CD4-positive, alpha-beta T cell treated with Interleukin-17A for 1 hour (primary cell): Measurements from ENCODE around the gene EXOSC9.
A peak's percentile ranks its signal among the peaks of the same experiment; 100 is the strongest.
"Not testable (repeated sequence)": the region's sequence is repeated elsewhere in the genome, so short reads cannot be mapped to it uniquely, and the experiment has no call there.

Experiments used
- DNase-seq: peaks from one replicate; pipeline ENCODE4 v3.0.0-alpha.2; 2020

EXOSC9 gene

GRCh38 chr4:121800961-121801714 lies at the start of gene EXOSC9:
Gene EXOSC9 (plus strand): TSS chr4:121801323. CDS start chr4:121801425, 102 bp downstream.
- peak; percentile 96 for DNase-seq

- DNase-seq: not testable (repeated sequence)
Measured at GRCh38 chr4:121752142-121752541, 49.0 kb upstream of the EXOSC9 start.

- no peak for DNase-seq
Measured at GRCh38 chr4:121758925-121759568, 42.1 kb upstream of the EXOSC9 start.

GRCh38 chr4:121760205-121760604 lies 40.9 kb upstream of the EXOSC9 start:
- no peak for DNase-seq

- DNase-seq: no peak
Measured at GRCh38 chr4:121764303-121764701, 36.8 kb upstream of the EXOSC9 start.

- DNase-seq: no peak
Measured at GRCh38 chr4:121764702-121765367, 36.3 kb upstream of the EXOSC9 start, which contains the start of gene SMIM43. Gene SMIM43 (minus strand): TSS chr4:121765164. CDS start chr4:121765105, 59 bp downstream.

GRCh38 chr4:121765368-121765705 lies 35.8 kb upstream of the EXOSC9 start:
- DNase-seq: no peak

- no peak for DNase-seq
Measured at GRCh38 chr4:121765971-121766538, 35.1 kb upstream of the EXOSC9 start.

GRCh38 chr4:121767166-121767565 lies 34.0 kb upstream of the EXOSC9 start:
- no peak for DNase-seq

- no peak for DNase-seq
Measured at GRCh38 chr4:121769341-121769740, 31.8 kb upstream of the EXOSC9 start.

- no peak for DNase-seq
Measured at GRCh38 chr4:121771869-121772268, 29.3 kb upstream of the EXOSC9 start.

- no peak for DNase-seq
Measured at GRCh38 chr4:121773883-121774282, 27.2 kb upstream of the EXOSC9 start.

- no peak for DNase-seq
Measured at GRCh38 chr4:121776610-121777401, 24.3 kb upstream of the EXOSC9 start.

- DNase-seq: no peak
Measured at GRCh38 chr4:121777625-121778024, 23.5 kb upstream of the EXOSC9 start.

- DNase-seq: no peak
Measured at GRCh38 chr4:121778991-121779628, 22.0 kb upstream of the EXOSC9 start.

GRCh38 chr4:121783210-121783609 lies 17.9 kb upstream of the EXOSC9 start:
- no peak for DNase-seq

GRCh38 chr4:121784401-121784800 lies 16.7 kb upstream of the EXOSC9 start:
- no peak for DNase-seq

GRCh38 chr4:121784975-121785374 lies 16.1 kb upstream of the EXOSC9 start:
- no peak for DNase-seq

- DNase-seq: no peak
Measured at GRCh38 chr4:121785479-121785878, 15.6 kb upstream of the EXOSC9 start.

- DNase-seq: no peak
Measured at GRCh38 chr4:121786221-121786620, 14.9 kb upstream of the EXOSC9 start.

- no peak for DNase-seq
Measured at GRCh38 chr4:121788896-121789295, 12.2 kb upstream of the EXOSC9 start.

- no peak for DNase-seq
Measured at GRCh38 chr4:121789455-121789854, 11.7 kb upstream of the EXOSC9 start.
